Activated naive CD4-positive, alpha-beta T cell treated with anti-CD3 and anti-CD28 coated beads for 36 hours (primary cell): Measurements from ENCODE around the gene PDSS2. TPM values are rescaled to one million over a fixed set of nuclear protein-coding genes. Genes with fewer than 3 reads are reported as not detected.
"Not testable (repeated sequence)": the region's sequence is repeated elsewhere in the genome, so short reads cannot be mapped to it uniquely, and the experiment has no call there.

Experiments
- CTCF ChIA-PET: fragments of 350-600 bp; sonication (Branson Sonifier 250); formaldehyde crosslinking; loops from one replicate; lab custom pipeline; 2021; ENCODE audit warnings: antibody characterized with exemption; lab: Charles Lee
- DNase-seq: peaks from one replicate; pipeline ENCODE4 v3.0.0-alpha.2; 2020
- H3K27ac Mint-ChIP-seq: one replicate; pipeline ENCODE4 v1.8.0; 2021; ENCODE audit warnings: mild to moderate bottlenecking, mixed read lengths
- H3K27me3 Mint-ChIP-seq: one replicate; pipeline ENCODE4 v1.8.0; 2021; ENCODE audit warnings: low read depth, mixed read lengths
- H3K36me3 Mint-ChIP-seq: one replicate; pipeline ENCODE4 v1.8.0; 2021; ENCODE audit warnings: low read depth, mixed read lengths
- H3K4me1 Mint-ChIP-seq: one replicate; pipeline ENCODE4 v1.8.0; 2021; ENCODE audit warnings: low read depth, mixed read lengths
- H3K4me3 Mint-ChIP-seq: one replicate; pipeline ENCODE4 v1.8.0; 2021; ENCODE audit warnings: mild to moderate bottlenecking, moderate library complexity, mixed read lengths
- H3K9me3 Mint-ChIP-seq: one replicate; pipeline ENCODE4 v1.8.0; 2021; ENCODE audit warnings: mixed read lengths
- intact Hi-C: fragments of 100-400 bp; cut with micrococcal nuclease; formaldehyde crosslinking; loops from one replicate; pipeline ENCODE4 v1.15.1; 2023
- total RNA-seq, 2 experiments: library from RNA; stranded (reverse); gene quantifications; one replicate each; pipeline ENCODE4 v1.2.3, GENCODE V29; 2021

Gene PDSS2
- total RNA-seq, 2 experiments from 2014 or later = 10.5 to 11.3 TPM

GRCh38 chr6:107489636-107490565, 30.5 kb upstream of the PDSS2 start, which contains the start of gene SOBP:
Gene SOBP (plus strand): TSS chr6:107490117. CDS start chr6:107490617, 500 bp downstream.
- H3K4me3 Mint-ChIP-seq = peak within 1 kb of the TSS; percentile 80
- CTCF ChIA-PET = interaction anchor here (0.6 to 2.3 kb wide), 8 partner anchors 8 to 214 kb away, joined by 3 to 10 read pairs (median 3); partner anchors contain the start of gene PDSS2
- peak; percentile 28 for DNase-seq
- H3K4me1 Mint-ChIP-seq = peaks cover 12% of the 10 kb centered on the region
- peaks cover 46% of the 10 kb centered on the region for H3K27me3 Mint-ChIP-seq
- intact Hi-C loops = loop anchor here (1.0 to 10.0 kb wide), 3 partner anchors 167 to 375 kb away; no protein-coding TSS in a partner anchor
- no peaks in the 10 kb centered on the region for H3K36me3 Mint-ChIP-seq
- H3K27ac Mint-ChIP-seq = no peak within 1 kb of the TSS
- no peaks in the 10 kb centered on the region for H3K9me3 Mint-ChIP-seq

- peaks cover 42% of the 10 kb centered on the region for H3K27me3 Mint-ChIP-seq
- no peaks in the 10 kb centered on the region for H3K36me3 Mint-ChIP-seq
- CTCF ChIA-PET = interaction anchor here (0.6 to 2.3 kb wide), 6 partner anchors 9 to 215 kb away, joined by 3 to 10 read pairs (median 3); partner anchors contain the start of gene PDSS2
- intact Hi-C loops = loop anchor here (1.0 to 10.0 kb wide), 2 partner anchors 30 to 376 kb away; partner anchors contain the start of gene PDSS2
- H3K4me1 Mint-ChIP-seq = peaks cover 12% of the 10 kb centered on the region
- H3K4me3 Mint-ChIP-seq = peak overlapping the region; percentile 80
- no peak overlapping the region for H3K27ac Mint-ChIP-seq
- peak; percentile 23 for DNase-seq
- no peaks in the 10 kb centered on the region for H3K9me3 Mint-ChIP-seq
Observed at GRCh38 chr6:107488875-107489635, 29.7 kb upstream of the PDSS2 start.

- Mint-ChIP-seq H3K4me3 (peak overlapping the region; percentile 80), H3K27me3 (peaks cover 42% of the 10 kb centered on the region), H3K27ac (no peak overlapping the region), H3K36me3 (no peaks in the 10 kb centered on the region), H3K4me1 (peaks cover 12% of the 10 kb centered on the region), H3K9me3 (no peaks in the 10 kb centered on the region)
- CTCF ChIA-PET = interaction anchor here (1.1 to 2.3 kb wide), 3 partner anchors 27 to 170 kb away, joined by 3 to 10 read pairs (median 3); partner anchors contain the start of gene PDSS2
- DNase-seq = no peak
- intact Hi-C loops = loop anchor here (1.0 to 10.0 kb wide), 2 partner anchors 29 to 376 kb away; partner anchors contain the start of gene PDSS2
Observed at GRCh38 chr6:107488174-107488874, 29.0 kb upstream of the PDSS2 start.

DNA sequence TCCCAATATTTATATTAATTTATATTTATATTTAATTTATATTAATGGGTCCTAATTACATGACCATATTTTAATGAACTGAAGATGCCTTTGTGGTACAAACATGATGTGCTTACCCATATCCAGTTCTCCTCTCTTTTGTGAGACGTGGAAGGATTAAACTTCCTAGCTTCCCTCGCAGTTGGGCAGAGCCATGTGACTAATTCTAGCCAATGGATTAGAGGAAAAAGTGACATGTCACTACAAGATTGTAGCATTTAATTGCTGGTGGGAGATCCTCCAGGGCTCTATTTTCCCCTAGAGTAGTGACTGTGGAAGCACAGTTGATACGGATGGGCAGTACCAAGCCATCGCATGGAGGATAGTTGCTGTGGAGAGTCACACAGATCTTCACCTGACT, 25.8 kb upstream of the PDSS2 start:
- H3K27ac Mint-ChIP-seq = no peak overlapping the region
- no peak overlapping the region for H3K4me3 Mint-ChIP-seq
- no peaks in the 10 kb centered on the region for H3K36me3 Mint-ChIP-seq
- H3K9me3 Mint-ChIP-seq = no peaks in the 10 kb centered on the region
- no peak for DNase-seq
- intact Hi-C loops = loop anchor here (10.0 kb wide), 1 partner anchor 380 kb away; no protein-coding TSS in a partner anchor
- peaks cover 32% of the 10 kb centered on the region for H3K27me3 Mint-ChIP-seq
- peaks cover 10% of the 10 kb centered on the region for H3K4me1 Mint-ChIP-seq
- CTCF ChIA-PET = no interaction called here

DNA sequence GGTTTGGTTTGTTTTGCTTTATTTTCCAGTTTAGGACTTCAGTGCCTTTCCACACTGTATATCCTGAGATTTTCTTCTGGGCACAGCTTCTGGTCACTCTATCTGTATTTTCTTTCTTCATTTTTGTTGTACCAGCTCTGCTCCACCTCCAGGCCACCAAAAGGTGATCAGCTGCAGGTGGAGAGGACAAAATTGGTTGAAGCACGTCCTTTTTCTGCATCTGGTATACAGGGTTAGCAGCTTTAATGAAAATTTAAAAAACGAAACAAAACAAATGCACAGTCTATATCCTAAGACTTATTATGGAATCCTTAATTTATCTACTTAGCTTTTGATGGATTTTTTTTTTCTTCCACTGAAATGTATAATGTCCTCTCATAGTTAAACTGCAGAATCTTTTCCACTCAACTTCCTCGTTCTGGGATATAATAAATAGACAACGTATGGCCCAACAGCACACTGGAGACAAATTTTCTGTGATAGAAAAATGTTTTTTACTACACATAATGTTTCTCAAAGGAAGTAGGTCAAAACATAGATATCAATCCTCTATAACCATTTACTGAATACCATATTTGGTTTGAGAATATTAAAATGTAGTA, 19.8 kb upstream of the PDSS2 start:
- Mint-ChIP-seq H3K27ac (no peak overlapping the region), H3K36me3 (no peaks in the 10 kb centered on the region), H3K4me3 (no peak overlapping the region), H3K4me1 (no peaks in the 10 kb centered on the region), H3K27me3 (peaks cover 6% of the 10 kb centered on the region), H3K9me3 (no peaks in the 10 kb centered on the region)
- CTCF ChIA-PET = no interaction called here
- intact Hi-C loops = no loop called here
- no peak for DNase-seq

DNA sequence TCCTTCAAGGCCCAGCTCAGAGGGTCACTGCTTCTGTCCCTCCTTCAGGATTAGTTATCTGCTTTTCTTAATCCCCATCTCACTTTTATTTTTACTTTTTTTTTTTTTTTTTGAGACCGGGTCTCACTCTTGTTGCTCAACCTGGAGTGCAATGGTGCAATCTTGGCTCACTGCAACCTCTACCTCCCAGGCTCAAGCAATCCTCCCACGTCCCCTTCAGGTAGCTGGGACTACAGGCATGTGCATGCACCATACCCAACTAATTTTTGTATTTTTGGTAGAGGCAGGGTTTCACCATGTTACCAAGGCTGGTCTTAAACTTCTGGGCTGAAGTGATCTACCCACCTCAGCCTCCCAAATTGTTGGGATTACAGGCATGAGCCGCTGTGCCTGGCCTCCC, 16.5 kb upstream of the PDSS2 start:
- H3K4me1 Mint-ChIP-seq, H3K4me3 Mint-ChIP-seq, DNase-seq, H3K36me3 Mint-ChIP-seq, CTCF ChIA-PET, H3K9me3 Mint-ChIP-seq, H3K27me3 Mint-ChIP-seq, intact Hi-C loops, H3K27ac Mint-ChIP-seq: not testable (repeated sequence)

GRCh38 chr6:107475360-107475759, 16.0 kb upstream of the PDSS2 start:
- H3K27ac Mint-ChIP-seq, intact Hi-C loops, H3K4me1 Mint-ChIP-seq, H3K36me3 Mint-ChIP-seq, H3K9me3 Mint-ChIP-seq, H3K27me3 Mint-ChIP-seq, H3K4me3 Mint-ChIP-seq, DNase-seq, CTCF ChIA-PET: not testable (repeated sequence)

- CTCF ChIA-PET = interaction anchor here (0.9 to 1.1 kb wide), 2 partner anchors 13 to 155 kb away, joined by 3 to 8 read pairs; no protein-coding TSS in a partner anchor
- Mint-ChIP-seq H3K27me3 (peaks cover 2% of the 10 kb centered on the region), H3K36me3 (no peaks in the 10 kb centered on the region), H3K9me3 (no peaks in the 10 kb centered on the region), H3K27ac (no peak overlapping the region), H3K4me3 (no peak overlapping the region), H3K4me1 (no peaks in the 10 kb centered on the region)
- no peak for DNase-seq
- intact Hi-C loops = no loop called here
Observed at GRCh38 chr6:107473660-107474059, 14.3 kb upstream of the PDSS2 start.

DNA sequence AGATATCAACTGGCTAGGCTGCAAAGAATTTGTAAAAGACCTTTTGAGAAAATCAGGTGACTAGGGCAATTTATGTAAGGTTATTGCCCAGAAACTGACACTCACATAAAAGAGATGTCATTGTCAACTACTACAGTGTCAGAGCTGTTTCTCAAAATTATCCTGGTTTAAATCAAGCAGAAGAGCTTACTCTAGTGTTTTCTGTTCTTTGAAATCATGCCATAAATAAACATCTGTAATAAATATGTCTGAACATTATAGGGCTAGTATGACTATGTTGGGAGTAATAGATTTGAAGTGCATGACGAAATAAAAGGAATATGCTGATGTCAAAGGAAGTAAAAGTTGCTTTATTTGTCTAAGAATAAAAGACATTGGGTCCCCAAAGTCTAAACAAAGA, 11.0 kb upstream of the PDSS2 start:
- intact Hi-C loops = no loop called here
- no peaks in the 10 kb centered on the region for H3K36me3 Mint-ChIP-seq
- no peak for DNase-seq
- H3K9me3 Mint-ChIP-seq = no peaks in the 10 kb centered on the region
- H3K4me1 Mint-ChIP-seq = no peaks in the 10 kb centered on the region
- CTCF ChIA-PET = no interaction called here
- no peak overlapping the region for H3K4me3 Mint-ChIP-seq
- H3K27ac Mint-ChIP-seq = no peak overlapping the region
- H3K27me3 Mint-ChIP-seq = peaks cover 2% of the 10 kb centered on the region

DNA sequence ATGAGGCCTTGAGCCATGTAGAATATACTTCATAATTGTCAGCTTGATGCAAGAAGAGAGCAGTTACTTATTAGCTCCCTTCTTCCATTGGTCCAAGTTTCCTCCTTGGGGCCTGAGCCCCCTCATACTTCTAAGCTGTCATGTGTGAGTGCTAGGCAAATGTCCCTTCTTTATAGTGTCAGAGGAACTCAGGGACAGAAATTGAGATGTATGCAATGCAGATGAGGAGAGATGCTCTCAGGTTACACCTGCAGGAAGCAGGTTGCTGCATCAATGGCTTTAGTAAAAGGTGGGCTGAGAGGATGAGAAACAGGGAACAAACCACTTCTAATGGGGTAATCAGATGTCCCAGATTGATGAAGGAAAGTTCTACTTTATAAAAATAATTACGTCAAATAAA, 6.7 kb upstream of the PDSS2 start:
- H3K27ac Mint-ChIP-seq = no peak overlapping the region
- intact Hi-C loops = no loop called here
- CTCF ChIA-PET = no interaction called here
- no peaks in the 10 kb centered on the region for H3K27me3 Mint-ChIP-seq
- no peaks in the 10 kb centered on the region for H3K9me3 Mint-ChIP-seq
- H3K4me3 Mint-ChIP-seq = no peak overlapping the region
- no peaks in the 10 kb centered on the region for H3K4me1 Mint-ChIP-seq
- no peaks in the 10 kb centered on the region for H3K36me3 Mint-ChIP-seq
- DNase-seq = no peak

DNA sequence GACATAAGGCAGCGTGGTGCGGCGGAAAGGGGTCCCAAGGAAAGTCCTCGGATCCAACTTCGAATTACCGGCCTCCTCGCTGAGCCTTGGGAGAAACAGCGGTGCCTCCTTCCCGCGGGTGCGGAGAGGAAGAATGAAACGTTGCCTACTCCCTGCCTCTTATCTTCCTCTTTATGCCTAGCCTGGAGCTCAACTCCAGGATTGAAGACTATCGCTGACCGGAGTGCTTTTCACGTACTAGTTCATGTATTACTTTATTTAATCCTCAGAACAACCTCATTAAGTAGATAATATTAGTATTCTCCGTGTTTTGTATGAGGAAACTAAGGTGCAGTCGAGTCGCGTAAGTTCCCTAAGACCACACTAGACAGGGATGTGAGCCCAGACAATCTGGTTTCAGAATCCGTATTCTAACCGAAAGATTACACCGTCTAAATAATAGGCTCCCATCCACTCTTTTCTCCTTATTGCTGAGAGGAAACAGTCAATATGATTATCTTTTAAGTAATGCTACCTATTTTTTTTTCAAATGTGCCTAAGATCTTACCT, 793 bp upstream of the PDSS2 start:
- CTCF ChIA-PET = interaction anchor here (0.7 to 3.2 kb wide), 5 partner anchors 14 to 142 kb away, joined by 3 to 14 read pairs (median 3); partner anchors contain the start of gene SOBP
- H3K27me3 Mint-ChIP-seq = no peaks in the 10 kb centered on the region
- intact Hi-C loops = no loop called here
- peaks cover 4% of the 10 kb centered on the region for H3K36me3 Mint-ChIP-seq
- DNase-seq = no peak
- no peaks in the 10 kb centered on the region for H3K9me3 Mint-ChIP-seq
- peak overlapping the region; percentile 80 for H3K4me3 Mint-ChIP-seq
- H3K4me1 Mint-ChIP-seq = peaks cover 18% of the 10 kb centered on the region
- H3K27ac Mint-ChIP-seq = peak overlapping the region; percentile 87
